Measurements from ENCODE around the gene PRMT3.

The PRMT3 gene

GRCh38 chr11:20387261-20388095, at the start of gene PRMT3:
PRMT3 (plus strand) TSS chr11:20387716; CDS start chr11:20387747, 31 bp downstream.
- peak within 1 kb of the TSS; percentile 82 for H3K4me3 ChIP-seq (ENCODE audit: low read depth, low read length)
- TF ChIP-seq CTCF (IDR thresholded peaks at IDR 0.05; ENCODE audit: low read depth, low read length, missing control alignments) = no peak
- DNase-seq (ENCODE audit: low read depth) = peak; percentile 83

GRCh38 chr11:20342347-20343141, 45.0 kb upstream of the PRMT3 start:
- DNase-seq (ENCODE audit: low read depth) = no peak
- H3K4me3 ChIP-seq (ENCODE audit: low read depth, low read length) = no peak overlapping the region
- no peak for TF ChIP-seq CTCF (IDR thresholded peaks at IDR 0.05; ENCODE audit: low read depth, low read length, missing control alignments)

- no peak for DNase-seq (ENCODE audit: low read depth)
These were observed 36.4 kb upstream of the PRMT3 start for GRCh38 chr11:20351136-20351535.

GRCh38 chr11:20351751-20352262, 35.7 kb upstream of the PRMT3 start:
- no peak for DNase-seq (ENCODE audit: low read depth)
- H3K4me3 ChIP-seq (ENCODE audit: low read depth, low read length) = no peak overlapping the region
- TF ChIP-seq CTCF (IDR thresholded peaks at IDR 0.05; ENCODE audit: low read depth, low read length, missing control alignments) = no peak

More at GRCh38 chr11:20351136-20351535, 36.4 kb upstream of the PRMT3 start:
- H3K4me3 ChIP-seq (ENCODE audit: low read depth, low read length) = no peak overlapping the region
- TF ChIP-seq CTCF (IDR thresholded peaks at IDR 0.05; ENCODE audit: low read depth, low read length, missing control alignments) = no peak

- peak; percentile 78 for TF ChIP-seq CTCF (IDR thresholded peaks at IDR 0.05; ENCODE audit: low read depth, low read length, missing control alignments)
- no peak for DNase-seq (ENCODE audit: low read depth)
- no peak overlapping the region for H3K4me3 ChIP-seq (ENCODE audit: low read depth, low read length)
These were observed 33.6 kb upstream of the PRMT3 start for GRCh38 chr11:20353829-20354434.

GRCh38 chr11:20355221-20356219, 32.0 kb upstream of the PRMT3 start:
- TF ChIP-seq CTCF (IDR thresholded peaks at IDR 0.05; ENCODE audit: low read depth, low read length, missing control alignments) = peak; percentile 78
- H3K4me3 ChIP-seq (ENCODE audit: low read depth, low read length) = no peak overlapping the region
- no peak for DNase-seq (ENCODE audit: low read depth)

Measured in GM12864 (cell line).